CD14-positive monocyte (primary cell): ENCODE results near the gene TMEM169. TPM values are rescaled to one million over a fixed set of nuclear protein-coding genes. Genes with fewer than 3 reads are reported as not detected.

Experiments used
- DNase-seq, 3 donors: peaks; one replicate each; pipeline ENCODE4 v3.0.0-alpha.2; 2011 to 2022
- H2AFZ ChIP-seq: 2 replicates; pipeline ENCODE4 v1.6.0; 2012; ENCODE audit warnings: mild to moderate bottlenecking, low read depth, low read length, inconsistent platforms; ENCODE audit not compliant: insufficient read depth, poor library complexity, severe bottlenecking
- H3K27ac ChIP-seq, 2 donors: 1 replicate in 1 of 2; 2 replicates in 1 of 2; pipeline ENCODE4 v1.5.1; 2012 to 2013; ENCODE audit warnings: low read length in 2 of 2, control low read depth in 1 of 2, inconsistent platforms in 1 of 2, low read depth in 1 of 2, mild to moderate bottlenecking in 1 of 2
- H3K27me3 ChIP-seq, 2 donors: one replicate each; pipeline versions ENCODE4 v1.6.0 to v1.6.1; 2011 to 2013; ENCODE audit warnings: low read length in 2 of 2; ENCODE audit not compliant: control insufficient read depth in 2 of 2, insufficient read depth in 2 of 2
- H3K36me3 ChIP-seq, 2 donors: replicated peaks in 1 of 2; 1 replicate in 1 of 2; 2 replicates in 1 of 2; pipeline versions ENCODE4 v1.5.1 to v1.6.1; 2012 to 2013; ENCODE audit warnings: low read length in 2 of 2, control low read depth in 1 of 2, inconsistent platforms in 1 of 2, mild to moderate bottlenecking in 1 of 2; ENCODE audit not compliant: insufficient read depth in 2 of 2, control insufficient read depth in 1 of 2
- H3K4me1 ChIP-seq, 2 donors: 1 replicate in 1 of 2; 2 replicates in 1 of 2; pipeline versions ENCODE4 v1.5.1 to v1.6.1; 2012 to 2013; ENCODE audit warnings: low read length in 2 of 2, control low read depth in 1 of 2, inconsistent platforms in 1 of 2, mild to moderate bottlenecking in 1 of 2, moderate library complexity in 1 of 2; ENCODE audit not compliant: insufficient read depth in 2 of 2, control insufficient read depth in 1 of 2
- H3K4me2 ChIP-seq: replicated peaks from 2 replicates; pipeline ENCODE3; 2012; ENCODE audit warnings: low read length, moderate library complexity, mild to moderate bottlenecking; ENCODE audit not compliant: poor library complexity, severe bottlenecking; ENCODE audit errors: extremely low read depth
- H3K4me3 ChIP-seq, 3 experiments: fragments of 200-600 bp in 1 of 3; sonication (generic) in 1 of 3; replicated peaks in 1 of 3; 1 replicate in 2 of 3; 2 replicates in 1 of 3; pipeline ENCODE4 v1.5.1; 2011 to 2013; ENCODE audit warnings: low read length in 3 of 3, mild to moderate bottlenecking in 3 of 3, control low read depth in 2 of 3, low read depth in 2 of 3, inconsistent platforms in 1 of 3, moderate library complexity in 1 of 3
- H3K79me2 ChIP-seq: 2 replicates; pipeline ENCODE4 v1.6.0; 2012; ENCODE audit warnings: mild to moderate bottlenecking, control low read depth, inconsistent platforms, low read length, moderate library complexity; ENCODE audit not compliant: insufficient read depth
- H3K9ac ChIP-seq: 2 replicates; pipeline ENCODE4 v1.6.0; 2017; ENCODE audit warnings: low read length, mild to moderate bottlenecking; ENCODE audit not compliant: insufficient read depth, poor library complexity, severe bottlenecking
- H3K9me3 ChIP-seq, 2 donors: replicated peaks in 1 of 2; 1 replicate in 1 of 2; 2 replicates in 1 of 2; pipeline versions ENCODE4 v1.5.1 to v1.6.1; 2012 to 2013; ENCODE audit warnings: low read length in 2 of 2, control low read depth in 1 of 2; ENCODE audit not compliant: control insufficient read depth in 1 of 2, insufficient read depth in 1 of 2
- H4K20me1 ChIP-seq: 2 replicates; pipeline ENCODE4 v1.6.0; 2012; ENCODE audit warnings: mild to moderate bottlenecking, low read length, control low read depth, moderate library complexity; ENCODE audit not compliant: insufficient read depth
- H3K27ac Mint-ChIP-seq, 7 donors: one replicate each; pipeline ENCODE4 v1.8.0; 2020; ENCODE audit warnings: mild to moderate bottlenecking in 7 of 7, mixed read lengths in 7 of 7, moderate library complexity in 6 of 7, inconsistent platforms in 2 of 7
- H3K27me3 Mint-ChIP-seq, 3 donors: one replicate each; pipeline ENCODE4 v1.8.0; 2021 to 2022; ENCODE audit warnings: low read depth in 3 of 3, mild to moderate bottlenecking in 3 of 3, mixed read lengths in 3 of 3, moderate library complexity in 3 of 3, inconsistent platforms in 1 of 3
- H3K36me3 Mint-ChIP-seq, 2 donors: one replicate each; pipeline ENCODE4 v1.8.0; 2020; ENCODE audit warnings: mixed read lengths in 2 of 2, inconsistent platforms in 1 of 2, mild to moderate bottlenecking in 1 of 2
- H3K4me1 Mint-ChIP-seq: one replicate; pipeline ENCODE4 v1.8.0; 2020; ENCODE audit warnings: mild to moderate bottlenecking, mixed read lengths
- H3K4me3 Mint-ChIP-seq, 2 donors: one replicate each; pipeline ENCODE4 v1.8.0; 2020; ENCODE audit warnings: mild to moderate bottlenecking in 2 of 2, mixed read lengths in 2 of 2, moderate library complexity in 1 of 2
- H3K9me3 Mint-ChIP-seq, 7 donors: one replicate each; pipeline ENCODE4 v1.8.0; 2020 to 2022; ENCODE audit warnings: mixed read lengths in 7 of 7, mild to moderate bottlenecking in 6 of 7, moderate library complexity in 6 of 7, inconsistent platforms in 2 of 7
- CTCF ChIP-seq: fragments of 200-600 bp; IDR thresholded peaks from one replicate; pipeline ENCODE4 v1.8.0; 2022; ENCODE audit warnings: antibody characterized with exemption, mild to moderate bottlenecking
- WGBS: methylation state at CpG from one replicate; pipeline ENCODE4 v1.1.5; 2013; ENCODE audit warnings: missing lambda C conversion rate; ENCODE audit not compliant: insufficient coverage; 5-methylcytosine and 5-hydroxymethylcytosine counted together
- intact Hi-C, 2 donors: fragments of 100-400 bp; cut with micrococcal nuclease; formaldehyde crosslinking; loops; one replicate each; pipeline versions ENCODE4 v1.15.0 to v1.15.1; 2023
- polyA plus RNA-seq, 3 donors: library from polyadenylated mRNA; depleted of rRNA in 1 of 3; unstranded in 2 of 3; stranded (reverse) in 1 of 3; fragments of 300-500 nt in 2 of 3; fragments of >200 nt in 1 of 3; fragmentation: Illumina TruSeq in 2 of 3; gene quantifications; 1 replicate in 2 of 3; 2 replicates in 1 of 3; pipeline ENCODE4 v1.2.3, GENCODE V29; 2012 to 2021

The TMEM169 gene
- polyA plus RNA-seq, 3 donors: 0.24 to 0.92 (median 0.74) TPM

- Histone ChIP-seq H3K9me3 (no peaks in the 10 kb centered on the region), H3K4me2 (no peak overlapping the region), H3K4me3 (no peak overlapping the region), H3K27ac (no peak overlapping the region), H3K4me1 (peaks cover 11 to 17% of the 10 kb centered on the region in 2 donors), H3K36me3 (peaks cover 0 to 16% of the 10 kb centered on the region in 2 donors), H4K20me1 (no peaks in the 10 kb centered on the region), H3K79me2 (no peaks in the 10 kb centered on the region), H2AFZ (no peak overlapping the region), H3K9ac (no peak overlapping the region), H3K27me3 (no peaks in the 10 kb centered on the region)
- no peak overlapping the region for H3K4me3 Mint-ChIP-seq
- DNase-seq: no peak
- H3K27ac Mint-ChIP-seq: no peak overlapping the region
- intact Hi-C loops: no loop called here
- H3K36me3 Mint-ChIP-seq: peaks cover 26 to 35% of the 10 kb centered on the region in 2 donors
- TF ChIP-seq CTCF: no peak
- H3K27me3 Mint-ChIP-seq: peaks cover 0 to 2% (median 0%) of the 10 kb centered on the region in 3 donors
- peaks cover 0 to 4% (median 0%) of the 10 kb centered on the region in 7 donors for H3K9me3 Mint-ChIP-seq
- peaks cover 16% of the 10 kb centered on the region for H3K4me1 Mint-ChIP-seq
- 92% methylated on average over 2 of the region's 4 CpGs for WGBS
Observed at GRCh38 chr2:216055680-216056079, 26.0 kb upstream of the TMEM169 start.

- WGBS: no CpG with 5 or more reads among the region's 3 CpGs
- no peak for TF ChIP-seq CTCF
- Histone ChIP-seq H3K36me3 (peaks cover 0 to 16% of the 10 kb centered on the region in 2 donors), H3K9ac (no peak overlapping the region), H4K20me1 (no peaks in the 10 kb centered on the region), H3K9me3 (no peaks in the 10 kb centered on the region), H3K4me2 (no peak overlapping the region), H3K27ac (peak overlapping the region in 1 of 2 donors; percentile 12), H3K27me3 (no peaks in the 10 kb centered on the region), H2AFZ (no peak overlapping the region), H3K4me1 (peaks cover 11 to 17% of the 10 kb centered on the region in 2 donors), H3K4me3 (no peak overlapping the region), H3K79me2 (no peaks in the 10 kb centered on the region)
- no peak for DNase-seq
- H3K4me1 Mint-ChIP-seq: peaks cover 16% of the 10 kb centered on the region
- peaks cover 0 to 4% (median 0%) of the 10 kb centered on the region in 7 donors for H3K9me3 Mint-ChIP-seq
- peaks cover 0 to 2% (median 0%) of the 10 kb centered on the region in 3 donors for H3K27me3 Mint-ChIP-seq
- peaks cover 28 to 34% of the 10 kb centered on the region in 2 donors for H3K36me3 Mint-ChIP-seq
- intact Hi-C loops: no loop called here
- H3K27ac Mint-ChIP-seq: no peak overlapping the region
- H3K4me3 Mint-ChIP-seq: no peak overlapping the region
Observed at GRCh38 chr2:216056739-216057138, 25.0 kb upstream of the TMEM169 start.
